Stimulated activated CD8-positive, alpha-beta memory T cell treated with anti-CD3 and anti-CD28 coated beads, Interleukin-15, amount 100 ng/mL, for 24 hours (primary cell): Measurements from ENCODE around the gene MPDZ.

ENCODE experiments used
- DNase-seq: peaks from one replicate; pipeline ENCODE4 v3.0.0-alpha.2; 2020; ENCODE audit warnings: low read depth

The MPDZ gene

DNA sequence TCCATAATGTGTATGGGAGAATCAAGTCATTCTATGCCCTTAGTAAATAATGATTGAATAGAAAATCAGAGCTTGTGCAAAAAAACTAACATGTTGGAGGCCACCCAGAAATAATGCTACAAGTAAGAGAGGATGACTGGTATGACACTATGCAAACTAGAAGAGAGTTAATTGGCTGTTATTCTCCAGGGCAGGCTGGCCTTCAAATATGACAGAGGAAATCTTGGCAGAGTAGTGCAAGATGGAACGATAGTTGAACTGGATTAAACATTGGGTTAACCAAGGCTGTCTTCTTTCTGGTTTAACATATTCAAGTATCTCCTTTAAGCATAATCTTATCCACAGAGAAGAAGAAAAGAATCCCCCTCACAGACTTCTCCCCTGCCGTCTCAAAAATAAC, 196.1 kb downstream of the MPDZ start:
- no peak for DNase-seq

DNA sequence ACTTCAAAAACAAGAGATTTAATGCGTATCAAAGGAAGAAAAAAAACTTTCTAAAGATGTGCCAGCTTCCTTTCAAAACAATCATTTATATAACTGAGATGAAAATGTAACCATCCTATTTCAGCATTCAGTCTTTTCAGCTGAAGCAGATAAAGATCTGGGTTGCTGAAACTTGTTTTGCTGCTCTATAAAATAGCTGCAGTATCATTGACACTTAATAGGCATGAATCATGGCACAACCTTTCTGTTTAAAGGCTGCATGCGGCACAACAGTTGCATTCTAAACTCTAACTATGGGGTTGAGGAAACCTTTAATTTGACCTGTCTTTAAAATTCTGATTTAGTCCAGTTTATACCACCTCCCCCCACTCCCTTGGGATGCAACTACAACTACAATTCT, 196.7 kb downstream of the MPDZ start:
- DNase-seq, result no peak

DNA sequence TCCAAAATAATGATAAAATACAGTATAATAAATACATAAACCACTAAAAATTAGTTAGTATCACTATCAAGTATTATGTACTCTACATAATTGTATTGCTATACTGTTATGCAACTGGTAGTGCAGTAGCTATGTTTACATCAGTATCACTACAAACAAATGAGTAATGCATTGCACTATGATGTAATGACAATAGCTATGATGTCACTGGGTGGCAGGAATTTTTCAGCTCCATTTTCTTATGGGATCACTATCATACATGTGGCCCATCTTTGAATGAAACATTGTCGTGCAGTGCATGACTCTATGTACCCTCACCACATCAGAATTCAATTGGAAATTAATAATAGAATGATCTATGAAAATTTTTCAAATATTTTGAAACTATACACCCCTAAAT, 201.3 kb downstream of the MPDZ start:
- no peak for DNase-seq

DNA sequence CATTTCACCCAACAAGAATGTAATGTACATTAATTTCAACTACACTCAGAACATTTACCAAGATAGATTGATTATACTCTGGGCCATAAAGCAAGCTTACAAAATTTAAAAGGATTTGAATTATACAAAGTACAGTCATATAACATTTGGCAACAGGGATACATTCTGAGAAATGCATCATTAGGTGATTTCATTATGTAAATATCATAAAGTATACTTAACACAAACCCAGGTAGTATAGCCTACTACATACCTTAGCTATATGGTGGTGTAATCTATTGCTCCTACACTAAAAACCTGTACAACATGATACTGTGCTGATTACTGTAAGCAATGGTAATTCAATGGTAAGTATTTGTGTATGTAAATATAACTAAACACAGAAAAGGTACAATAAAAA, 202.9 kb downstream of the MPDZ start:
- DNase-seq, result no peak

DNA sequence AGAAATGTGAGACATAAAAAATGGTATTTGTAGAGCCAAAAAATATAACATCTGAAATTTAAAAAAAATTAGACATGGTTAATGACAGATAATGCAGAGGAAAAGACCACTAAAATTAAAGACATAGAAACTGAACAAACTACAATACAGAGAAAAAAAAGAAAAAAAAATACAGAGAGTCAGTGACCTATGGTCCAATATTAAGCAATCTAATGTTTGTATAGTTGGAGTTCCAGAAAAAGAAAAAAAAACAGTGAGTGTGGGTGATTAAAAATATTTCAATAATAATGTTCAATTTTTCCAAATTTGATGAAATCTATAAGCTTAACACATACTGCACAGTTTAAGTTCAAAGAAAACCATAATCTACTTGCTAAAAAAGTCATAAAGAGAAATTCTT, 207.6 kb downstream of the MPDZ start:
- no peak for DNase-seq

DNA sequence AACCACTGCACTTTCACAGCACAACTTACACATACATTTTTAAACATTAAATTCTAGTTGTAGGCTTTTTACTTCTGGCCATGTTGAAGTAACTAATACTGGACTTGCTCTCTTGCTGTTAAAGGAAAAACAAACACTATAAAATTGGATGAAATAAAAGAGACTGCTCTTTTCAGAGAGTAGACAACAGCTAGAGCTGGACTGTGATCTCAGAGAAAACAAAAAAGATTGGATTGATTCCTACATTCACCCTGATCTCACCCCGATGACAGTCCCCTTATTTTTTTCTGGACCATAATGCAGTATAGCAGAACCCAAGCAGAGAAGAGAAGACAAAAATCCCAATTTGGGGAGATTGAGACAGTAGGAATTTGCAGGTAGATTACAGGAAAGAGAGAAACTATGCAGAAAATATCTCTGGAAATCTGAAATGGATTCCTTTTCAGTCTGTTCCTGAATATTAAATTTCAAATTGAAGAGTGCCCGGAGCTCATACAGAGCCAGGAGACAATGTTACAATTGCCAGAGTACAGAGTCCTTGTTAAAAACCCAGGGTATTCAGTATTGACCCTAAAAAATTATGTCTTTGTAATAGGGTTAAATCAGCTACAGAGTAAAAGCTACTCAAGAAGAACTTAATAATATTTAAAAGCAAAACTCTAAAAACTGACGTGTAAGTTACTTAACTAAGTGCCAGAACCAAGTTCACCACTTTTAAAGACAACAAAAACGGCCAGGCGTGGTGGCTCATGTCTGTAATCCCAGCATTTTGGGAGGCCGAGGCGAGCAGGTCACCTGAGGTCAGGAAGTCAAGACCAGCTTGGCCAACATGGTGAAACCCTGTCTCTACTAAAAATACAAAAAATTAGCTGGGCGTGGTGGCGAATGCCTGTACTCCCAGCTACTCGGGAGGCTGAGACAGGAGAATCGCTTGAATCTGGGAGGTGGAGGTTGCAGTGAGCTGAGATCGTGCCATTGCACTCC, 208.6 kb downstream of the MPDZ start:
- no peak for DNase-seq

DNA sequence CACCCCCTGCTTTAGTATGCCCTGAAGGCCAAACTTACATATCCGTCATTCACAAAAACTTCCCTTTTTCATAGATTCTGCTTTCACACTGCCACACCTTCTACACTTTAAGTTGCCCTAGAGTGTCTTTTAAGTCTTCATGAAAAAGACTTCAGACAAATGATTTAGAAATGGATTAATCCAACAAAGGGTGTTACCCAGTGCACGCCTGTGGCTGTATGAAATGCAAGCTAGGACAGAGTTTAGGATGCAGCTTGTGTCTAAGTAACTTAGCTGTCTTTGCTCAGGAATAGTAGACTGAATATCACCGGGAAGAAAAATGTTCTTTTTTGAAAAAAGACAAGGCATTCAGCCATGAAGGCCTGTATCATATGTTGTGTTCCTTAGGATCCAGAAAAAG, 210.0 kb downstream of the MPDZ start:
- DNase-seq, result no peak

DNA sequence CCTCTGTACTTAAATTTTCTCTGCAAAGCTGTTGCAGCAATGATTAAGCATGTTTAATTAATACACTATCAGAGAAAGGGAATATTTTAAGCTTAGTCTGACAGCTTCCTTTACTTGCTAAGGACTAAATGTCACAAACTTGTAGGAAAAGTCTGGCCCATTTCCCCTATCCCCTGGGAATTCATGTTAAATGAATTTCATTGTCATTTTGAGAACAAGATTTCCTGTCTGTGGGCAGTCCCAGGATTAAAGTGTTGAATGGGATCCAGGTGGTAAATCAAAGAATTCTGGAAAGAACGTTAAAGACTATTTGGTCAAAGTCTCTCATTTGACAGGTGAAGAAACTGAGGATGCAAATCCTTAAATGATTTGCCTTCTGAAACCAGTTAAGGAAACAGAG, 214.8 kb downstream of the MPDZ start:
- no peak for DNase-seq

DNA sequence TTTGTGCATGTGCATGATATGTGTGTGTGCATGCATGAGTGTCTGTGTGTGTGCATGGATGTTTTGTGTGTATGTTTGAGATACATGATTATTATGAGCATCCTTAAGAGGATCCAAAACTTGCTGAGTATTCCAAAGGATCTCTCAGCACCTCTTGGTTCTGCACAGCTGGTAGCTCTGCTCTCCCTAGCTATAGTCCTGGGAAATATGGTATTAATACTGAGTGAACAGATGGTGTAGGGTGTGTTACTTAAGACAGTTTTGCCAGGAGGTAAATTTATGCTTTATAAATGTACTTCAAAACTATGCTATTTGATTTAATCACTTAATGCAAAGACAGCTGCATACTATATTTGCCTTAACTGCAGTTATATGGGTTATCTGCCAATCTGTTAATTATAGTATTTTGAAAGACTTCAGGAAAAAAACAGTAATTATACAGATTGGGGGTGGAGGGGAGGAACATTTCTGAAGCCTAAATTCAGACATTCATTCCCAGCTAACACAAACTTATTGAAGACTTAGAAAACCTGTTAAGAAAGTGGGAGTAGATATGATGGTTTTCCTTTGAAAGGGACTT, 215.5 kb downstream of the MPDZ start:
- no peak for DNase-seq

DNA sequence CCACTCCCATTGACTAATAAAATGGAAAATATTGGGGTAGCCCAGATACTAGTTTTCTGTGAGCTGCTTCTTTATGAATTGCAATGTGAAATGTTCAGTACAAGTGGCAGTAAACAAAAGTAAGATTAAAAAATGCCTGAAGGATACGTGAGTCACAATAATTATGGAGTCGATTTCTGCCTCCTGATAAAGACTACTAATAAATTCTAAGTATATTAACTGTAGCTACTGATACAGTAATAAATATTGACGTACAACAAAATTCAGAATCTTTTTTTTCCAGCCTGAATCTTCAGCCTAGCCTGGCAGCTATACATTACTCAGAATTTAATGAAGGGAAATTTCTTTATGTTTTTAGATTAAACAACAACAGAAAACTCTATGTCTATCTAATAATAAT, 218.1 kb downstream of the MPDZ start:
- DNase-seq, result no peak
